ENCODE results near the gene SORCS2. TPM values are rescaled to one million over a fixed set of nuclear protein-coding genes. Genes with fewer than 3 reads are reported as not detected.

Gene SORCS2
- total and polyA plus RNA-seq, 12 donors, result 0.67 to 15.5 (median 1.3) TPM

DNA sequence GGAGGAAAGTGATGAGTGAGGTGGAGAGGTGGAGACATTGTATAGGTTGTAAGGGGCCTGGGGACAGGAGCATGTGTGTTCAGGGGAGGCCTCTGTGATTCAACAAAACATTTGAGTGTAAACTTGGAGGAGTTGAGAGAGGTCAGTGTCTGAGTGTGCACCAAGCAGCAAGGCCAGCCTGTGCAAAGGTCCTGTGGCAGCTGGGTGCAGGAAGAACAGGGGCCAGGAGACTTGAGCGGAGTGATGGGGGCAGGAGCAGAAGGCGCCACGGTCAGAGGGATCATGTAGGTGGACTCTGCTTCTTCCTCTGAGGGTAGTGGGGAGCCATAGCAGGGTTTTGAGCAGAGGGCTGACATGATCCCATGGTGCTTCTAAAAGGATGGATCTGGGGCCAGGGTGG, 252.0 kb downstream of the SORCS2 start:
- no peak overlapping the region for H3K27ac ChIP-seq
- no peak overlapping the region for H3K4me3 ChIP-seq
- no peak for TF ChIP-seq POLR2A (IDR thresholded peaks at IDR 0.05)
- TF ChIP-seq, protein P1, sequence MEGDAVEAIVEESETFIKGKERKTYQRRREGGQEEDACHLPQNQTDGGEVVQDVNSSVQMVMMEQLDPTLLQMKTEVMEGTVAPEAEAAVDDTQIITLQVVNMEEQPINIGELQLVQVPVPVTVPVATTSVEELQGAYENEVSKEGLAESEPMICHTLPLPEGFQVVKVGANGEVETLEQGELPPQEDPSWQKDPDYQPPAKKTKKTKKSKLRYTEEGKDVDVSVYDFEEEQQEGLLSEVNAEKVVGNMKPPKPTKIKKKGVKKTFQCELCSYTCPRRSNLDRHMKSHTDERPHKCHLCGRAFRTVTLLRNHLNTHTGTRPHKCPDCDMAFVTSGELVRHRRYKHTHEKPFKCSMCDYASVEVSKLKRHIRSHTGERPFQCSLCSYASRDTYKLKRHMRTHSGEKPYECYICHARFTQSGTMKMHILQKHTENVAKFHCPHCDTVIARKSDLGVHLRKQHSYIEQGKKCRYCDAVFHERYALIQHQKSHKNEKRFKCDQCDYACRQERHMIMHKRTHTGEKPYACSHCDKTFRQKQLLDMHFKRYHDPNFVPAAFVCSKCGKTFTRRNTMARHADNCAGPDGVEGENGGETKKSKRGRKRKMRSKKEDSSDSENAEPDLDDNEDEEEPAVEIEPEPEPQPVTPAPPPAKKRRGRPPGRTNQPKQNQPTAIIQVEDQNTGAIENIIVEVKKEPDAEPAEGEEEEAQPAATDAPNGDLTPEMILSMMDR (IDR thresholded peaks at IDR 0.05), result no peak
- H3K27me3 ChIP-seq, result no peaks in the 10 kb centered on the region
- WGBS, 4 donors, result 83 to 100% (median 96%) methylated on average over 3 of the region's 3 CpGs; no CpG with 5 or more reads in 1 of the 4 donors
- intact Hi-C loops (cut with DNase I), result no loop called here
- H3K9me3 ChIP-seq (replicated peaks in 1 of 3), result no peaks in the 10 kb centered on the region
- H3K4me1 ChIP-seq (replicated peaks in 1 of 2), result no peaks in the 10 kb centered on the region
- no peaks in the 10 kb centered on the region for H3K36me3 ChIP-seq (replicated peaks in 1 of 2)
- no peak for DNase-seq

DNA sequence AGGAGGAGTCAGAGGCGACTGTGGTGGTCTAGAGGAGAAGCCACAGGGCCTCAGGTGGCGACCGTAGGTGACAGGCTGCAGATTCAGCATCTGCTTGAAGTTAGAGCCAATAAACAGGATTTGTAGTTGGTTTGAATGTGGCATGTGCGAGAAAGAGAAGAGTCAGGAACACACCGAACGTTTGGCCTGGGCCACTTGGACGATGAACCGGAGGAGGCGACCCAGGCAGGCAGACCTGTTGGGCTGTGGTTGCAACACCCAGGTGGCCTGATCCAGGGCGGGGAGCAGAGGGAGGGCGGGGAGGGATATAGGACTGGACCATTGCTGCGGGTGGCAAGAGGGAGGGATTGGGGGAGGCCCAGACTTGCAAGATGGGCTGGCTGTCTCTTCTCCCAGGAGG, 252.4 kb downstream of the SORCS2 start:
- no peak for DNase-seq
- Histone ChIP-seq H3K9me3 (replicated peaks in 1 of 3) (no peaks in the 10 kb centered on the region), H3K27ac (no peak overlapping the region), H3K4me3 (no peak overlapping the region), H3K4me1 (replicated peaks in 1 of 2) (no peaks in the 10 kb centered on the region), H3K36me3 (replicated peaks in 1 of 2) (no peaks in the 10 kb centered on the region), H3K27me3 (no peaks in the 10 kb centered on the region)
- 79 to 84% (median 83%) methylated on average over 12 of the region's 12 CpGs for WGBS, 4 donors
- TF ChIP-seq POLR2A (IDR thresholded peaks at IDR 0.05), result no peak
- TF ChIP-seq, protein P1 (IDR thresholded peaks at IDR 0.05), result no peak
- intact Hi-C loops (cut with DNase I), result no loop called here

DNA sequence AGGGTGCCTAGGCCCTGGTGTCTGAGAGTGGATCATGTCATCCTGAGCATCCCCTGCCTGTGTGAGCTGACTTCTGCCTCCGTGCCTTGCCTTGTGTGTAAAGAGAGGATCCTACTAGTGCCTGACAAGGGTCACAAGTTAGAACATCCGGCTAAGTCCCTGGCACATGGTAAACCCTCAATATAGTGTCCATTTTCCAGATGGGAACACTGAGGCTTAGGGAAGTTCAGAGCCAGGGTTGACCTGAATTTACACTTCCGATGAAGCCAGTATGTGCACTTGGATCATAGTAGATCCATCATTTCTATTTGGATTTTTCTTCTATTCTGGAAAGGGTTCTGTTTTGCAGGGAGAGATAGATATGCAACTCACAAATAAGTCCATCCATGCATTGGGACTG, 254.9 kb downstream of the SORCS2 start:
- H3K27me3 ChIP-seq, result no peaks in the 10 kb centered on the region
- no peak for TF ChIP-seq POLR2A (IDR thresholded peaks at IDR 0.05)
- TF ChIP-seq, protein P1 (IDR thresholded peaks at IDR 0.05), result no peak
- no peak for DNase-seq
- intact Hi-C loops (cut with DNase I), result no loop called here
- no peak overlapping the region for H3K4me3 ChIP-seq
- H3K36me3 ChIP-seq (replicated peaks in 1 of 2), result no peaks in the 10 kb centered on the region
- H3K4me1 ChIP-seq (replicated peaks in 1 of 2), result no peaks in the 10 kb centered on the region
- 63 to 78% (median 73%) methylated on average over 1 to 3 of the region's 3 CpGs for WGBS, 4 donors
- H3K27ac ChIP-seq, result no peak overlapping the region
- no peaks in the 10 kb centered on the region for H3K9me3 ChIP-seq (replicated peaks in 1 of 3)

DNA sequence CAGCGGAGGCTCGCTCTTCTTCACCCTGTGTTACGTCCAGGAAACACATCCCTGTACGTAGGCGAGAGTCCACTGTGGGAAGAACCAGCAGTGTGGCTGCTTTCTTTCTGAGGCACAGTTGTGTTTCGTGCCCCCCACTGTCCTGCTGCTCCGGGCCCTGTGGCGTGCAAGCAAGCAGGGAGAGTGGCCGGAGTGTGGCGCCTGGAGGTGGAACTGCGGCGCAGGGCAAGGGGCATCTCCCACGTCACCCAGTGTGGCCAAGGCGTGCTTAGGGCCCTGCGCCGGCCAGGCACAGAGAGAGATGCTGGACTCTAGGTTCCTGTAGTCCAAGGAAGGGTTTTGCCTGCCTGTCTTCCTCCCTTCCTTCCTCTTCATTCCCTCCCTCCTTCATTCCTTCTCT, 255.7 kb downstream of the SORCS2 start:
- Histone ChIP-seq H3K4me1 (replicated peaks in 1 of 2) (no peaks in the 10 kb centered on the region), H3K4me3 (no peak overlapping the region), H3K27me3 (no peaks in the 10 kb centered on the region), H3K27ac (no peak overlapping the region), H3K36me3 (replicated peaks in 1 of 2) (no peaks in the 10 kb centered on the region), H3K9me3 (replicated peaks in 1 of 3) (no peaks in the 10 kb centered on the region)
- intact Hi-C loops (cut with DNase I), result no loop called here
- DNase-seq, result no peak
- WGBS, 4 donors, result 55 to 60% (median 58%) methylated on average over 14 to 16 of the region's 16 CpGs
- TF ChIP-seq POLR2A (IDR thresholded peaks at IDR 0.05), result no peak
- TF ChIP-seq, protein P1 (IDR thresholded peaks at IDR 0.05), result no peak
